GM21360 (cell line): ENCODE data around the gene SMARCC1.
"Not testable (repeated sequence)": the region's sequence is repeated elsewhere in the genome, so short reads cannot be mapped to it uniquely, and the experiment has no call there.

Source experiments
- ATAC-seq: cut with Tn5 transposase; IDR thresholded peaks from one replicate; pipeline ENCODE4 v1.9.1; 2021; ENCODE audit warnings: mild to moderate bottlenecking, moderate library complexity; ENCODE audit not compliant: unreplicated experiment

Gene SMARCC1

DNA sequence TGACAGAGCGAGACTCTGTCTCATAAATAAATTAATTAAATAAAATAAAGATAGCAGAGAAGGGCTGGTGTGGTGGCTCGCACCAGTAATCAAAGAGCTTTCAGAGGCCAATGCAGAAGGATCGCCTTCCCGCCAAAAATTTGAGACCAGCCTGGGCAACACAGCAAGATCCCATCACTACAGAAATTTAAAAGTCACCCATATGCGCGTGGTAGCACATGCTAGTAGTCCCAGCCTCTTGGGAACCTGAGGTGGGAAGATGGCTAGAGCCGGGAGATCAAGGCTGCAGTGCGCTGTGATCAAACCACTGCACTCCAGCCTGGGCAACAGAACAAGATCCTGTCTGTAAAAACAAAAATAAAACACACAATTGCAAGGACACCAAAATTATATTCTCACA is 9.6 kb downstream of the SMARCC1 start:
- ATAC-seq, result no peak

DNA sequence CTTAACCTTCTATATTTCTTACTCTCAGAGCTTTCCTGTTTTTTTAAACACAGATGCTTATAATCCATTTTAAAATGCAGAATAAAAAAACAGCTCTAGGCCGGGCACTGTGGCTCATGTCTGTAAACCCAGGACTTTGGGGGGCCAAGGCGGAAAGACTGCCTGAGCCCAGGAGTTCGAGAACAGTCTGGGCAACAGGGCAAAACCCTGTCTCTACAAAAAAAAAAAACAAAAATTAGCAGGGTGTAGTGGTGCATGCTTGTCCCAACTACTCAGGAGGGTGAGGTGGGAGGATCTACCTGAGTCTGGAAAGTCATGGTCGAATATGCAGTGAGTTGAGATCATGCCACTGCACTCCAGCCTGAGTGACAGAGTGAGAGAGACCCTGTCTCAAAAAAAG is 15.5 kb downstream of the SMARCC1 start:
- ATAC-seq, result no peak

- no peak for ATAC-seq
These were observed 19.5 kb downstream of the SMARCC1 start for GRCh38 chr3:47762233-47762632.

GRCh38 chr3:47761046-47761445 is 20.6 kb downstream of the SMARCC1 start:
- no peak for ATAC-seq

DNA sequence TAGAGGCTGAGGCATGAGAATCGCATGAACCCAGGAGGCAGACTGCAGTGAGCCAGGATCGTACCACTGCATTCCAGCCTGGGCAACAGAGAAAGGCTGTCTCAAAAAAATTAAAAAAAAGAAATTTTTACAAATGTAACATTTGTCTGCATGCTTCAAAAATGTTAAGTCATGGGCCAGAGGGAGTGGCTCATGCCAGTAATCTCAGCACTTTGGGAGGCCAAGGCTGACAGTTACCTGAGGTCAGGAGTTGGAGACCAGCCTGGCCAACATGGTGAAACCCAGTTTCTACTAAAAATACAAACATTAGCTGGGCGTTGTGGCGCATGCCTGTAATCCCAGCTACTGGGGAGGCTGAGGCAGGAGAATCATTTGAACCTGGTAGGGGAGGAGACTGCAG is 21.5 kb downstream of the SMARCC1 start:
- ATAC-seq, result not testable (repeated sequence)

DNA sequence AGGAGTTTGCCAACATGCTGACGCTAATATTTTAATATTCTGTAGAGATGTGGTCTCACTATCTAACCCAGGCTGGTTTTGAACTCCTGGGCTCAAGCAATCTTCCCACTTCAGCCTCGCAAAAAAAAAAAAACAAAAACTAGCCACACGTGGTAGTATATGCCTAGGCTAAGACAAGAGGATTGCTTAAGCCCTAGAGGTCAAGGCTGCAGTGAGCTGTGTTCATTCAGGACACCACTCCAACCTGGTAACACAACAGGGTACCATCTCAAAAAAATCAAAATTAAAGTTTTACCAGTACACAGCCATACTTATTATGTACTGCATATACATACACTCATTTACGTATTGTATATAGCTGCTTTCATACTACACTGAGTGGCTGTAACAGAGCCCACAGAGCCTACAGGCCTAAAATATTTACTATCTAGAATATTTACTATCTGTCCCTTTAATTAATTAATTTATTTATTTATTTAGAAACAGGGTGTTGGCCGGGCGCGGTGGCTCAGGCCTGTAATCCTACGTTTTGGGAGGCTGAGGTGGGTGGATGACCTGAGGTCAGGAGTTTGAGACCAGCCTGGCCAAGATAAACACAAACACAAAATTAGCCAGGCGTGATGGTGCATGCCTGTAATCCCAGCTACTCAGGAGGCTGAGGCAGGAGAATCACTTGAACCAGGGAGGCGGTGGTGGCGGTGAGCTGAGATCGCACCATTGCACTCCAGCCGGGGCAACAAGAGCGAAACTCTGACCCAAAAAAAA is 23.2 kb downstream of the SMARCC1 start:
- ATAC-seq, result no peak

DNA sequence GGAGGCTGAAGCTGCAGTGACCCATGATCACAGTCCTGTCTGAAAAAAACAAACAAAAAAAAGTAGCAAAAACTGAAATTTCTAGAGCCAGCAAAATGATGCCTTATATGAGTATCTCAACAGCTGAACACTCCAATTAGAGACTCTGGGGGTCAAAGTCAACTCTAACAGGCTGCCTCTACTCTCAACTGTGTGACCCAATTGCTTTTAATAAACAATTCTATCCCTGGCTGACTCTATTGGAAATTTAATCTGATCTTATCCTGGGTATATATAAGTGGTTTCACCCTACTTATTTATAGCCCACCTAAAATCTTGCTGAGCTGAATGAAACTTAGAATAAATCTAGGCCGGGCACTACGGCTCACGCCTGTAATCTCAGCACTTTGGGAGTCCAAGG is 29.0 kb downstream of the SMARCC1 start:
- ATAC-seq, result no peak

- ATAC-seq, result not testable (repeated sequence)
These were observed 30.8 kb downstream of the SMARCC1 start for GRCh38 chr3:47750811-47751354.

DNA sequence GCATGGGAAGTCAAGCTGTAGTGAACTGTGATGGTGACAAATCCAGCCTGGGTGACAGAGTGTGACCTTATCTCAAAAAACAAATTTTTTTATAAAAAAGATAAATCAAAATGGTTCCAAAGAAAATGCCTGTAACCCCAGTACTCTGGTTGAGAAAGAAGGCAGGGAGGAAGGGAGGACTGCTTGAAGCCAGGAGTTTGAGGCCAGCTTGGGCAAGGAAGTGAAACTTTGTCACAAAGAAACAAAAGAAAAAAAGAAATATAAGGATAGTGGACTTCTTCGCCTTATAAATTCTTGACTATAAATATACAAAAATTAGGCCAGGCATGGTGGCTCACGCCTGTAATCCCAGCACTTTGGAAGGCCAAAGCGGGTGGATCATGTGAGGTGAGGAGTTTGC is 34.1 kb downstream of the SMARCC1 start:
- no peak for ATAC-seq

DNA sequence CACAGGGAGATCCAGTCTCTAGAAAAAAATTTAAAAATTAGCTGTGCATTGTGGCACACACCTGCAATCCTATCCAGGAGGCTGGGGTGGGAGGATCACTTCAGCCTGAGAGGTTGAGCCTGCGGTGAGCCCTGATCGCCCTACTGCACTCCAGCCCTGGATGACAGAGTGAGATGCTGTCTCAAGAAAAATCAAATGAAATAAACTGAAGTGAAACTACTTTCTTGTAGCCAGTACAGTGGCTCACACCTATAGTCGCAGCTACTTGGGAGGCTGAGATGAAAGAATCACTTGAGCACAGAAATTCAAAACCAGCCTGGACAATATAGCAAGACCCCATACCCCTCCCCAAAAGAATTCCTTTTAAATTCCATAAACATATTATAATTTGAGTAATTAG is 35.4 kb downstream of the SMARCC1 start:
- ATAC-seq, result no peak

- ATAC-seq, result no peak
These were observed 37.8 kb downstream of the SMARCC1 start for GRCh38 chr3:47743855-47744254.

DNA sequence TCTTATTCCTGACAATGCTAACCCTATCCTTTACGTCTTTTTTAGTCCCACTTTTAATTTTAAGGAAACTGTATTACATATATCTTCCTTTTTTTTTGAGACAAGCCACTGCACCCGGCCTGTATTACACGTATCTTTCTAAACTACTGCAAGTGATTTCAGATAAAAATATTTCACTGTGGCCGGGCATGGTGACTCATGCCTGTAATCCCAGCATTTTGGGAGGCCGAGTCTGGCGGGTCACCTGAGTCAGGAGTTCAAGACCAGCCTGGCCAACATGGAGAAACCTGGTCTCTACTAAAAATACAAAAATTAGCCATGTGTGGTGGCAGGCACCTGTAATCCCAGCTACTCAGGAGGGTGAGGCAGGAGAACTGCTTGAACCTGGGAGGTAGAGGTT is 38.3 kb downstream of the SMARCC1 start:
- not testable (repeated sequence) for ATAC-seq

GRCh38 chr3:47741925-47742324 is 39.8 kb downstream of the SMARCC1 start:
- no peak for ATAC-seq

DNA sequence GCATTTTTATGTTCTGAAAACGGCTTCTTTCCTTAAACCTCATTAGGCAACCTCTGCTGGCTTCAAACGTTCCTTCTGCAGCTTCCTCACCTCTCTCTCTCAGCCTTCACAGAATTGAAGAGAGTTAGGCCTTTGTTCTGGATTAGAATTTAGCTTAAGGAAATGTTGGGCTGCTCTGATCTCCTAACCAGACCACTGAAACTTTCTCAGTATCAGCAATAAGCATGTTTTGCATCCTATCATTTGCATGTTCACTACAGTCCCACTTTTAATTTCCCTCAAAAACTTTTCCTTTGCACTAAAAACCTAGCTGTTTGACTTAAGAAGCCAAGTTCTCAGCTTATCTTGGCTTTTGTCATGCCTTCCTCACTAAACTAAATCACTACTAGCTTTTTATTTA is 49.5 kb downstream of the SMARCC1 start:
- no peak for ATAC-seq

DNA sequence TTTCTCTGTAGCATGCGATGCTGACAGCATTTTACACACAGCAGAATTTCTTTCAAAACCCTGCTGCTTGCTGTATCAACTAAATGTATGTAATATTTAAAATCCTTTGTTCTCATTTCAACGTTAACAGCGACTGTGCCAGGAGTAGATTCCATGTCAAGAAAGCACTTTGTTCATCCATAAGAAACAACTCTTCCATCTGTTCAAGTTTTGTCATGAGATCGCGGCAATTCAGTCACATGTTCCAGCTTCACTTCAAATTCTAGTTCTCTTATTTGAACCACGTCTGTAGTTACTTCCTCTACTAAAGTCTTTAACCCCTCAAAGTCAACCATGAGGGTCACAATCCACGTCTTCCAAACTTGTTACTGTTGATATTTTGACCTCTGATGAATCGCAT is 50.6 kb downstream of the SMARCC1 start:
- ATAC-seq, result no peak

DNA sequence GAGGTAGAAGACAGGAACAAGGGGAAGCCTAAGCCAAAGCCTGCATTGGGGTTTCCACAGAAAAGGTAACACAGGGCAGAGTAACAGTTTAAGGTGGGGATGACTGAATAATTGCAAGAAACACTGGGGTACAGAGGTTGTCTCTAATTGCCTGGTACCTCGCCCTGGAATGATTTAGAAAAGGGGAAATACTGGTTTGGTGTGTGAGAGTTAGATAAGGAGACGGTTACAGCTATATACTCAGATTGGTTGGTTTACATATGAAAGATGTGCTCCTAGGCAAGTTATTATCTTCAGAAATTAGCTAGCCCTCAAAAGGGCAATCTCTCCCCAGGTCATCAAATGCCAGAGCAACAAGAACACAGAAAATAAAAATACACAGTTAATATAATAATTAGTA is 58.8 kb downstream of the SMARCC1 start:
- no peak for ATAC-seq

- not testable (repeated sequence) for ATAC-seq
These were observed 64.2 kb downstream of the SMARCC1 start for GRCh38 chr3:47717448-47717847.

DNA sequence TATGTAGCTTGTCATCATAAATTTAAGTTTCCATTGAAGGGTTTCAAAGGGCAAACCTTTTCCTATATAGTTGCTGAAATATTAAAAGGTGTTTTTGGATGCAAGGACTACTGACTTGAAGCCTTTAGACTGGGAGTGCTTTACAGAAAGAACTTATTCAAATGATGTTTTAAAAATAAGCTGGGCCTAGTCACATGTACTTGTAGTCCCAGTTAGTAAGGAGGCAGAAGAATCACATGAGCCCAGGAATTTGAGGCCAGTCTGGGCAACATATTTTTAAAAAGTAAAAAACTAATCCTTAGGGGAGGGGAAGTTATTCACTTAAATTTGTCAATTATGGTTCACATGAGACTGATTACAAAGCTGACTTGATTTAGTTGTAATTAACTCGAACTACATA is 65.0 kb downstream of the SMARCC1 start:
- ATAC-seq, result no peak

DNA sequence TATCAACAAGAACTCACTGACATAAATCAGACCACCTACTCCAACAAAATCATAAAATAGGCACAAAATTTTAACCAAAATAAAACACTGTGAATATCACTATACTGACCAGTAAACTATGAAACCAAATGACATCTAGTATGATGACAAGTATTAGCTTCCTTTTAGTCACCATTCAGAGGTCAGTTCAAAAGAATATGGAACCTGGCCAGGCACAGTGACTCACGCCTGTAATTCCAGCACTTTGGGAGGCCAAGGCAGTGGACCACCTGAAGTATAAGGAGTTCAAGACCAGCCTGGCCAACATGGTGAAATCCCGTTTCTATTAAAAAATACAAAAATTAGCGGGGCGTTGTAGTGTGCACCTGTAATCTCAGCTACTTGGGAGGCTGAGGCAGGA is 65.8 kb downstream of the SMARCC1 start:
- ATAC-seq, result no peak

- no peak for ATAC-seq
These were observed 67.1 kb downstream of the SMARCC1 start for GRCh38 chr3:47714606-47715005.

- ATAC-seq, result no peak
These were observed 68.0 kb downstream of the SMARCC1 start for GRCh38 chr3:47713655-47714054.

- no peak for ATAC-seq
These were observed 69.3 kb downstream of the SMARCC1 start for GRCh38 chr3:47712398-47712797.

DNA sequence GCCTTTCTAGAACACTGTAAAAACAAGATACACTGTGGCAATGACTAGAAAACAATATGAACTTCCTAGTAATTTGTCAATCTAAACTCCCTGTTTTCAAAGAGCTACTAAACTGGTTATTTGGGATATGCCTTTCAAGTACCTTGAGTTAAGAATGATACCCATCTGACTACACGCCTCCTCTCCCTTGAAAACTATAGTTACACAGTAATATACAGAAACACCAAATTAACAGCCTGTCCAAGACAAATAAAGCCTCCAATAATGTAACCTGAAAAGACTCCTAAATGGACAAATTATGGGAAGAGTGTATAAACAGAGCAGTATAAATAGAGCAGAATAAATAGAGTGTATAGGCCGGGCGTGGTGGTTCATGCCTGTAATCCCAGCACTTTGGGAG is 70.1 kb downstream of the SMARCC1 start:
- no peak for ATAC-seq
